PC-3 (cell line): ENCODE measurements around the gene KRT33B. TPM values are rescaled to one million over a fixed set of nuclear protein-coding genes. Genes with fewer than 3 reads are reported as not detected.
"Not testable (repeated sequence)": the region's sequence is repeated elsewhere in the genome, so short reads cannot be mapped to it uniquely, and the experiment has no call there.

Source experiments
- ATAC-seq: fragments of 200-7000 bp; cut with Tn5 transposase; 2 replicates; pipeline ENCODE4 v1.9.1; 2020; ENCODE audit warnings: mild to moderate bottlenecking, moderate library complexity
- BruUV-seq: library from RNA; stranded (reverse); fragments of 400-500 nt; replicated peaks from 2 replicates; lab custom pipeline; 2021; lab: Mats Ljungman, UMichigan
- CTCF ChIA-PET: fragments of 300-600 bp; sonication (Branson Sonifier 250); formaldehyde crosslinking; loops from one replicate; lab custom pipeline; 2022; ENCODE audit warnings: antibody characterized with exemption; lab: Charles Lee
- POLR2A ChIA-PET: fragments of 300-600 bp; sonication (Branson Sonifier 250); formaldehyde crosslinking; loops from one replicate; lab custom pipeline; 2022; ENCODE audit warnings: antibody characterized with exemption; ENCODE audit not compliant: unreplicated experiment; lab: Charles Lee
- DNase-seq: peaks from one replicate; pipeline ENCODE4 v3.0.0-alpha.2; 2015
- H2AFZ ChIP-seq: fragments of 300-600 bp; sonication (generic); 2 replicates; pipeline ENCODE4 v1.6.0; 2016; ENCODE audit warnings: antibody characterized with exemption, low read length
- H3F3A ChIP-seq: fragments of 300-600 bp; sonication (generic); one replicate; pipeline ENCODE4 v1.6.0; 2017; ENCODE audit warnings: antibody characterized with exemption, low read length, control low read depth, mild to moderate bottlenecking; ENCODE audit not compliant: unreplicated experiment
- H3K27ac ChIP-seq: fragments of 300-600 bp; sonication (generic); 2 replicates; pipeline ENCODE4 v1.5.1; 2016; ENCODE audit warnings: mild to moderate bottlenecking, low read length
- H3K27me3 ChIP-seq: fragments of 300-600 bp; sonication (generic); 2 replicates; pipeline ENCODE4 v1.6.1; 2016; ENCODE audit warnings: low read length, mixed read lengths
- H3K36me3 ChIP-seq: fragments of 300-600 bp; sonication (generic); 2 replicates; pipeline ENCODE4 v1.6.1; 2016; ENCODE audit warnings: low read depth, mixed run types, low read length, mixed read lengths
- H3K4me1 ChIP-seq: fragments of 300-600 bp; sonication (generic); 2 replicates; pipeline ENCODE4 v1.5.1; 2016; ENCODE audit warnings: low read length; ENCODE audit not compliant: insufficient read depth
- H3K4me2 ChIP-seq: fragments of 300-600 bp; sonication (generic); 2 replicates; pipeline ENCODE4 v1.6.0; 2016; ENCODE audit warnings: low read length
- H3K4me3 ChIP-seq: fragments of 300-600 bp; sonication (generic); 2 replicates; pipeline ENCODE4 v1.5.1; 2016; ENCODE audit warnings: mild to moderate bottlenecking, low read length, mixed read lengths
- H3K79me2 ChIP-seq: fragments of 300-600 bp; sonication (generic); 2 replicates; pipeline ENCODE4 v1.6.1; 2017; ENCODE audit warnings: low read length, mixed read lengths
- H3K9ac ChIP-seq: fragments of 300-600 bp; sonication (generic); 2 replicates; pipeline ENCODE4 v1.6.0; 2016; ENCODE audit warnings: mild to moderate bottlenecking, low read length
- H3K9me2 ChIP-seq: fragments of 300-600 bp; sonication (generic); replicated peaks from 2 replicates; pipeline ENCODE4 v1.6.1; 2016; ENCODE audit warnings: mixed run types, low read length, mixed read lengths
- H3K9me3 ChIP-seq: fragments of 300-600 bp; sonication (generic); 2 replicates; pipeline ENCODE4 v1.6.1; 2016; ENCODE audit warnings: low read length, mixed read lengths
- H4K20me1 ChIP-seq: fragments of 300-600 bp; sonication (generic); 2 replicates; pipeline ENCODE4 v1.6.1; 2016; ENCODE audit warnings: low read length, mixed read lengths
- CTCF ChIP-seq: fragments of 300-600 bp; sonication (generic); conservative IDR thresholded peaks from 2 replicates; pipeline ENCODE4 v1.5.1; 2017; ENCODE audit warnings: antibody characterized with exemption, low read depth, mild to moderate bottlenecking, low read length
- EZH2 ChIP-seq: fragments of 300-600 bp; sonication (generic); IDR thresholded peaks from one replicate; pipeline ENCODE4 v1.6.1; 2017; ENCODE audit warnings: antibody characterized with exemption, mild to moderate bottlenecking, low read length; ENCODE audit not compliant: unreplicated experiment
- EZH2phosphoT487 ChIP-seq: fragments of 300-600 bp; sonication (generic); IDR thresholded peaks from 2 replicates; pipeline ENCODE4 v1.6.1; 2018; ENCODE audit warnings: mild to moderate bottlenecking, antibody characterized with exemption, low read length, borderline replicate concordance
- intact Hi-C: fragments of 100-400 bp; cut with micrococcal nuclease; formaldehyde crosslinking; loops from 2 replicates; pipeline ENCODE4 v1.9.0; 2023
- total RNA-seq: library from RNA; depleted of rRNA; stranded (reverse); fragments of >200 nt; gene quantifications from 2 replicates; pipeline ENCODE4 v1.2.3, GENCODE V29; 2014

KRT33B gene
- total RNA-seq, 1 experiment from 2014 or later: not detected

- intact Hi-C loops: no loop called here
- no peak overlapping the region for H3K27ac ChIP-seq
- CTCF ChIA-PET: no interaction called here
- H2AFZ ChIP-seq: no peak overlapping the region
- BruUV-seq: no TSS peak
- H3K36me3 ChIP-seq: no peaks in the 10 kb centered on the region
- no peak overlapping the region for H3K4me2 ChIP-seq
- DNase-seq (no peak), ATAC-seq (no peak)
- H3K4me1 ChIP-seq: peaks cover 14% of the 10 kb centered on the region; the same call in 1 of the 2 replicates
- no peaks in the 10 kb centered on the region for H3K9me3 ChIP-seq
- TF ChIP-seq EZH2 (no peak), EZH2phosphoT487 (no peak), CTCF (no peak)
- no peaks in the 10 kb centered on the region for H3K27me3 ChIP-seq
- no peaks in the 10 kb centered on the region for H3K9me2 ChIP-seq
- H3K79me2 ChIP-seq: no peaks in the 10 kb centered on the region
- no peaks in the 10 kb centered on the region for H3F3A ChIP-seq
- H3K4me3 ChIP-seq: no peak overlapping the region
- H3K9ac ChIP-seq: no peak overlapping the region
- H4K20me1 ChIP-seq: no peaks in the 10 kb centered on the region
- POLR2A ChIA-PET: no interaction called here
Observed at GRCh38 chr17:41396340-41396739, 26.7 kb upstream of the KRT33B start.

GRCh38 chr17:41395611-41396010 lies 26.0 kb upstream of the KRT33B start:
- Histone ChIP-seq H3K4me2 (no peak overlapping the region), H3K36me3 (no peaks in the 10 kb centered on the region), H2AFZ (no peak overlapping the region), H3K4me3 (no peak overlapping the region), H3F3A (no peaks in the 10 kb centered on the region), H3K79me2 (no peaks in the 10 kb centered on the region), H3K27ac (no peak overlapping the region), H3K4me1 (peaks cover 14% of the 10 kb centered on the region; the same call in 1 of the 2 replicates), H4K20me1 (no peaks in the 10 kb centered on the region), H3K27me3 (no peaks in the 10 kb centered on the region), H3K9me2 (no peaks in the 10 kb centered on the region), H3K9ac (no peak overlapping the region), H3K9me3 (no peaks in the 10 kb centered on the region)
- intact Hi-C loops: no loop called here
- no peak for TF ChIP-seq CTCF
- TF ChIP-seq EZH2: no peak
- TF ChIP-seq EZH2phosphoT487: no peak
- no peak for DNase-seq
- ChIA-PET CTCF (no interaction called here), POLR2A (no interaction called here)
- BruUV-seq: no TSS peak
- no peak for ATAC-seq

GRCh38 chr17:41395044-41395443 lies 25.4 kb upstream of the KRT33B start:
- H4K20me1 ChIP-seq, H2AFZ ChIP-seq, H3K79me2 ChIP-seq, H3K4me3 ChIP-seq, BruUV-seq, H3K9ac ChIP-seq, H3K27ac ChIP-seq, DNase-seq, CTCF ChIA-PET, ATAC-seq, H3K9me2 ChIP-seq, intact Hi-C loops, H3K4me2 ChIP-seq, H3K9me3 ChIP-seq, H3K27me3 ChIP-seq, H3K36me3 ChIP-seq, POLR2A ChIA-PET, H3F3A ChIP-seq: not testable (repeated sequence)
- H3K4me1 ChIP-seq: peaks cover 14% of the 10 kb centered on the region; the same call in 1 of the 2 replicates
